CD4-positive, alpha-beta T cell treated with Interleukin-6 at 100 ng/mL for 8 hours (primary cell): ENCODE measurements around the gene GSTA5.
A peak's percentile ranks its signal among the peaks of the same experiment; 100 is the strongest.
"Not testable (repeated sequence)": the region's sequence is repeated elsewhere in the genome, so short reads cannot be mapped to it uniquely, and the experiment has no call there.

ENCODE experiments used
- DNase-seq: peaks from one replicate; pipeline ENCODE4 v3.0.0-alpha.2; 2020; ENCODE audit warnings: mixed read lengths, low spot score

GSTA5 gene

GRCh38 chr6:52840763-52841585, at the start of gene GSTA5:
Gene GSTA5 (minus strand): TSS chr6:52840813.
- no peak for DNase-seq

DNA sequence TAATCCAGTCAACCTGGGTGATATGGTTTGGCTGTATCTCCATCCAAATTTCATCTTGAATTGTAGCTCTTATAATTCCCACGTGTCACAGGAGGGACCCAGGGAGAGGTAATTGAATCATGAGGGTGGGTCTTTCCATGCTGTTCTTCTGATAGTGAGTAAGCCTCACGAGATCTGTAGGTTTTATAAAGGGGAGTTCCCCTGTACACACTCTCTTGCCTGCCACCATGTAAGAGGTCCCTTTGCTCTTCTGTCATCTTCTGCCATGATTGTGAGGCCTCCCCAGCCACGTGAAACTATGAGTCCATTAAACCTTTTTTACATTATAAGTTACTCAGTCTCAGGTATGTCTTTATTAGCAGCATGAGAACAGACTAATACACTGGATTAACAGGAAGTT, 49.4 kb upstream of the GSTA5 start:
- no peak for DNase-seq

- no peak for DNase-seq
Measured at GRCh38 chr6:52887910-52888524, 47.4 kb upstream of the GSTA5 start.

GRCh38 chr6:52881996-52882841, 41.6 kb upstream of the GSTA5 start:
- peak; percentile 70 for DNase-seq

DNA sequence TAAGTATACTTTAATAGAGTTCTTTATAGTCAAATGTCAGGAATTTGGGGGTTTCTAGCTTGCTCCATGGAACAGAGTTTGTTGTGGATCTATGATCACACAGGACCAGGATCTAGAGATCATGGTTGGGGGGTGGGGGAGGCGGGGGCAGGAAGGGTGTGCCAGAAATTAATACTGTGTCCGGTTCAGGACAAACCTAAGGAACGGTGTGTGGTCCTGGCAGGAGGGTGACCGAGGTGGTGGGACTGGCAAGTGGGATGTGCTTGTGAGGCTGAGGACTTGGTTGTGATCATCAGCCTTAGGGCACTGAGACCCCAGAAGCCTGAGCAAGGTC, 41.0 kb upstream of the GSTA5 start:
- DNase-seq: no peak

DNA sequence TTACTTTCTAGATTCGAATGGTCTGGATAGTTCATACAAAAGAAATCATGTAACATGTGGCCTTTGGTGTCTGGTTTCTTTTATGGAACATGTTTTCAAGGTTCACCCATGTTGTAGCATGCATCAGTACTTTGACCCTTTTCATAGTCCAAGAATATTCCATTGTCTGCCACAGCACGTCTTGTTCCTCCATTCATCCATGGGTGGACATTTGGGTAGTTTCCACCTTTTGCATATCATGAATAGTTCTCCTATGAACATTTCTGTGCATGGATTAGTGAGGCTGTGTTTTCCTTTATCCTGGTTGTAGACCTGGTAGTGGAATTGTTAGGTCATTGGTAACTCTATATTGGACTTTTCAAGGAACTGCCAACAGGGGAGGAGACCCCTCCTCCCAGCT, 37.2 kb upstream of the GSTA5 start:
- no peak for DNase-seq

GRCh38 chr6:52877168-52877567, 36.6 kb upstream of the GSTA5 start:
- DNase-seq: no peak

DNA sequence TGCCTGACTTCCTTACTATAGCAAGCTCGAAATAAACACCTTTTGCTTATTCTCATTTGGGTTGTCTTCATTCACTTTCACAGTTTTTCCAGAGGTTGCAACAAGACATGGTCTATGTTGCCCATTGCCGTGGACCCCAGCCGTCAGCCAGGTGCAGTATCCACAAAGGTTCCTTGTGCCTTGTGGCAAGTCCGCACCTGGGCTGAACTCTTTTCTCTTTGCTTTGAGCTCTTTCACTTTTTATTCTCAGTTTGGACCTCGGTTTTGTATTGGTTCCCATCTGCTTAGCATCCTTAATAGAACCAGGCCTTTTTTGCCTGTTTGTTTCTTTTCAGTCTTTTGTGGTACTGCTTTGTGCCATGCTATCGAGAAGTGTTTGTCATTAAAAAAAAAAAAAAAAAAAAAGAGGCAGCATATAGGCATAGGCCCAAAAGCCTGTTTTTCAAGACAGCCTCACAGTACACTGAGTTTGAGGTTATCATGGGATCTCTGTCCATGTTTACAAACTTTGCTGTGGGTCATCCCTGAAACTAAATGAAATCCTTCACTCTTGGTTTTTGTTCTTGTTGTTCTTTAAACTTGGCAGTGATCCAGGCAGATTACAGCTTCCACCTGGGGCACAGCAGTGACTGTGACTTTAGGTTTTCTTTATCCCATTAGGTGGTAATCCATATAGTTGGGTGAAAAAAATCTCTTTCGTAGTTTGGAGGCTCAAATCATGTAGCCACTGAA, 35.6 kb upstream of the GSTA5 start:
- no peak for DNase-seq

DNA sequence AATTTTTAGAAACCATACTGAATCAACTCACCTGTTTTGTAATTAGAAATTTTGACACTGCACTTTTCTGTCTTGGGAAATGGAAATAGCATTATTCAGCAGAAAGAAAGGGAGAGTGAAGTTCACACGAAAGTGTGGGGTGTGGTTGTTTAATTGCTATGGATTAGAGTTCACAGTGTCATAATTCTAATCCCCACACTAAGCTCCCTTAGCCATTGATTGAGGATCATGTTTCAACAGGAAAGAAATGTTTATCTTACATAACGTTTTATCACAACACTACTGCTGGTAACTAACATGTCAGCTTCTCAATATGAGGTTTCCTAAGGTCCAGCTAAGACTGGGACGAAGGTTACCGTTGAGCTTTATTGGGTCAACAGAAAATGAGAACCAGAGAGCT, 31.4 kb upstream of the GSTA5 start:
- no peak for DNase-seq

DNA sequence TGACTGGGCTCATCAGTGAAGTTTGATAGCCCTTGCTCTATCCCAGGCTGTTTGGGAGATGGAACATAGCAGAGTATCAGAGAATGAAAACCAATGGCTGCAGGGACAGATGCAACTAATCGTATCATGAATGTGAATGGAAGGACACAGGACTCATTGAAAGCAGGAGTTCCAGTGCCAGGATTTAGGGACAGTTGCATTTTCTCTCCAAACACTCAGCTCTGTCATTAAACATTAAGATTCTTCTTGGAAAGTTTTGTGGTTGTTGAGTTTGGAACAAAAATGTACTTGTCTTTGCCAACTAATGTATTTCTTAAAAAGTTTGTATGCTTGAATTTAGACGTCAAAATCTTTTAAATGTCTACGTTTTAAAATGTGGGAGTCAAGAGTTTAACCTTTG, 31.0 kb upstream of the GSTA5 start:
- DNase-seq: no peak

DNA sequence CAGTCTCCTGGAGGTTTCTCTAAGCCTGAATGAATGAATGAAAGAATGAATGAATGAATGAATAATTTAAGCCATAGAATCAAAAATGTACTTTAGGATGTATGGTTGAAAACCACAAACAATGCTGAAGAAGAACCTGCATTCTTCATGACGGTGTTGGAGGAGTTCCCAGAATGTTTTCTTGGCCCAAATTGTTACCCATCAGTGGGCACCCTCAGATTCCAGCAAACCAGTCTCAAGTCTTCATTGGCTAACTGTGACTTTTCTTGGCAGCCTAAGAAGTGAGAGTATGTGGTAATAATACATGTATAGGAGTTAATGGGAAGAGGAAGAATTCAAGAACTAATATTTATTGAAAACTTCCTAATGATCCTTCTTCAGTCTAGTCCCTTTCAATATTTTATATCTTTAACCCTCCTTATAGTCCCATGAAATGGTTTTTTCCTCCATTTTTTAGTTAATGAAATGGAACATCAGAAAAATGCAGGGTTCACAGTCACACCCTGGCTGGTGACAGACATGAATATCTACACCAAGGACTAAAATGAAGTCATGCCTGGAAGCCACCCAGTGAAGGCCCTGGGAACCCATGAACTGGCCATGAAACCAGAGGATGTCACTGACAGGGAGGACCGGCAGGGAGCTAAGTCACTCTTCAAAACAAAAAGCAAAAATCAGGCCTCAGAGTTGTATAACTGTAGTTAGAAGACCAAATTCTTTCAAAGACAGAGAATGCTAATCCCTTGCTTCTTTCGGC, 29.9 kb upstream of the GSTA5 start:
- DNase-seq: not testable (repeated sequence)

GRCh38 chr6:52868899-52869298, 28.3 kb upstream of the GSTA5 start:
- not testable (repeated sequence) for DNase-seq

- DNase-seq: no peak
Measured at GRCh38 chr6:52868240-52868639, 27.6 kb upstream of the GSTA5 start.

DNA sequence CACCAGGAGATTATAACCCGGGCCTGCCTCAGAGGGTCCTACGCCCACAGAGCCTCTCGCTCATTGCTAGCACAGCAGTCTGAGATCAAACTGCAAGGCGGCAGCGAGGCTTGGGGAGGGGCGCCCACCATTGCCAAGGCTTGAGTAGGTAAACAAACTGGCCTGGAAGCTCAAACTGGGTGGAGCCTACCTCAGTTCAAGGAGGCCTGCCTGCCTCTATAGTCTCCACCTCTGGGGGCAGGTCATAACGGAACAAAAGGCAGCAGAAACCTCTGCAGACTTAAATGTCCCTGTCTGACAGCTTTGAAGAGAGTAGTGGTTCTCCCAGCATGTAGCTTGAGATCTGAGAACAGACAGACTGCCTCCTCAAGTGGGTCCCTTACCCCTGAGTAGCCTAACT, 20.5 kb upstream of the GSTA5 start:
- DNase-seq: not testable (repeated sequence)

DNA sequence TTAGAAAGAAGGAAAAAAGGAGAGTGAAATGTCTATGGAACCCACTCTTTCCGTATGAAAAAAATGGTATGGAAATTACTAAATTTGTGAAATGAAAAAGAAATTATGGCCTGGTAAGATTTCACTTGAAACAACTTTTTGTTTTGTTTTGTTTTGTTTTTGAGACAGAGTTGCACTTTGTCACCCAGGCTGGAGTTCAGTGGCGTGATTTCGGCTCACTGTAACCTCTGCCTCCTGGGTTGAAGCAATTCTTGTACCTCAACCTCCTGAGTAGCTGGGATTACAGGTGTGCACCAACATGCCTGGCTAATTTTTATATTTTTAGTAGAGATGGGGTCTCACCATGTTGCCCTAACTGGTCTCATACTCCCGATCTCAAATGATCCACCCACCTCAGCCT, 17.8 kb upstream of the GSTA5 start:
- DNase-seq: no peak

DNA sequence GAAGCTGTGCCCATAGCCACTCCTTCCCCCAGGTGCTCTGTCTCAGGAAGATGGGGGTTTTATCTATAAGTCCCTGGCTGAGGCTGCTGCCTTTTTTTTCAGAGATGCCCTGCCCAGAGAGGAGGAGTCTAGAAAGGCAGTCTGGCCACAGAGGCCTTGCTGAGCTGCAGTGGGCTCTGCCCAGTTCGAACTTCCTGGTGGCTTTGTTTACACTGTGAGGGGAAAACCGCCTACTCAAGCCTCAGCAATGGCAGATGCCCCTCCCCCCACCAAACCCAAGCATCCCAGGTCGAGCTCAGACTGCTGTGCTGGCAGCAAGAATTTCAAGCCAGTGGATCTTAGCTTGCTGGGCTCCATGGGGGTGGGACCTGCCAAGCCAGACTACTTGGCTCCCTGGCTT, 15.5 kb upstream of the GSTA5 start:
- not testable (repeated sequence) for DNase-seq

- no peak for DNase-seq
Measured at GRCh38 chr6:52849137-52849536, 8.5 kb upstream of the GSTA5 start.

- no peak for DNase-seq
Measured at GRCh38 chr6:52846002-52846401, 5.4 kb upstream of the GSTA5 start.

DNA sequence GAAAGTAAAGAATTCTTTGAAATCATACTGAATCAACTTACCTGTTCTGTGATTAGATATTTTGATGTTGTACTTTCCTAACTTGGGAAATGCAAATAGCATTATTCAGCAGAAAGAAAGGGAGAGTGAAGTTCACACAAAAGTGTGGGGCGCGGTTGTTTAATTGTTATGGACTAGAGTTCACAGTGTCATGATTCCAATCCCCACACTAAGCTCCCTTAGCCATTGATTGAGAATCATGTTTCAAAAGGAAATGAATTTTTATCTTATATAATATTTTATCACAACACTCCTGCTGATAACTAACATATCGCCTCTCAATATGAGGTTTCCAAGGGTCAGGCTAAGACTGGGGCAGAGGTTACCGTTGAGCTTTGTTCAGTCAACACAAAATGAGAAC, 3.0 kb upstream of the GSTA5 start:
- no peak for DNase-seq

DNA sequence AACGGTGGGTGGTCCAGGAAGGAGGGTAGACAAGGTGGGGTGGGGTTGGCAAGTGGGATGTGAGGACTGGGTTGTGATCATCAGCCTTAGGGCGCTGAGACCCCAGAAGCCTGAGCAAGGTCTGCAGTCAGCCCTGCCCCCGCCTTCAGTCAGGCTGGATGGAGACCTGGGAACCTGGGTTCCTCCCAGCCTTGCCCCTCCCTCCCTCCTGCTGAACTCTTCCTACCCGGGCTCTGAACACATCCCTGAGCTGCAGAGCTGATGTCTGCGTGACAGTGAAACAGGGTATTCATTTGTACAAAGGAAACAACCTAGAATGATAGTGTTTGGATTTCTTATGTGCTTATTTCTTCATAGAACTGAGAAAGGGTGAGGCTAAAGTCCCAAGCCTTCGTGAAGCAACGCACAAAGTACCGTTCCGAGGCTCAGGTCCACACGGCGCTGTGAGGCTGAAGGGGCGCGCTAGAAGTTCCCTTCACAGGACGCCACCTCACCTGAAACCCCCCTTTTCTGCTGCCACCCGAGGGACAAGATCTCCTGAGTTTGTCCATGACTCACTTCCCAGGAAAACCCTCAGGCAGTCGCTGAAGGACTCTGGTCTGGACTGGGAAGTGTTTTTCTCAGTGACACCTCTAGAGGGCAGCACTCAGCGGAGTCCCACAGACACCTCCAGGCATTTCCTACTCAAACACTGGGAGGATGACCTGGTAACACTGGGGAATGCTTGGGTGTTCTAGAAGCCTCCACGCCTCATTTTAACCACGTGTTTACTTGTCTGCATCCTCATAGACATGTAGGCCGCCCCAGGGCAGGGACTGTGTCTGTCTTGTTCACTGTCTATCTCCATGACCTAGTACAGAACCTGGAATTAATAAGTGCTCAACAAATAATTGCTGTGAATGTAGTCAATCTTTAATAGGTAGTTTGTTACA, 1.2 kb downstream of the GSTA5 start:
- DNase-seq: peak; percentile 45
